AML-193 (cell line): ENCODE results near the gene RMRP.
"Not testable (repeated sequence)": the region's sequence is repeated elsewhere in the genome, so short reads cannot be mapped to it uniquely, and the experiment has no call there.

Experiments used
- DNase-seq, 2 experiments: peaks; one replicate each; lab custom pipeline; 2025; lab: John Stamatoyannopoulos, UW

Gene RMRP

GRCh38 chr9:35664531-35665470, 7.0 kb upstream of the RMRP start, which contains the start of gene ARHGEF39:
Gene ARHGEF39 (minus strand): TSS chr9:35665195. CDS start chr9:35665169, 26 bp downstream.
- peak; percentile 66 to 81 for DNase-seq

- no peak for DNase-seq
Measured at GRCh38 chr9:35662437-35662836, 4.6 kb upstream of the RMRP start.

- no peak for DNase-seq
Measured at GRCh38 chr9:35661756-35662350, 4.0 kb upstream of the RMRP start.

GRCh38 chr9:35660966-35661415, 3.2 kb upstream of the RMRP start:
- no peak for DNase-seq

- no peak for DNase-seq
Measured at GRCh38 chr9:35659340-35659739, 1.5 kb upstream of the RMRP start.

- DNase-seq, result peak in 1 of 2 experiments; percentile 51
Measured at GRCh38 chr9:35658968-35659220, 1.1 kb upstream of the RMRP start.

- DNase-seq, result peak; percentile 59 to 83
Measured at GRCh38 chr9:35658137-35658967, 533 bp upstream of the RMRP start, which contains the start of gene CCDC107. Gene CCDC107 (plus strand): TSS chr9:35658292. CDS start chr9:35658380, 88 bp downstream.

GRCh38 chr9:35656831-35657545, 831 bp downstream of the RMRP start:
- DNase-seq, result no peak

GRCh38 chr9:35656348-35656747, 1.5 kb downstream of the RMRP start:
- DNase-seq, result no peak

GRCh38 chr9:35653611-35654010, 4.2 kb downstream of the RMRP start:
- DNase-seq, result no peak

- no peak for DNase-seq
Measured at GRCh38 chr9:35652829-35653209, 5.0 kb downstream of the RMRP start.

GRCh38 chr9:35651956-35652828, 5.6 kb downstream of the RMRP start:
- no peak for DNase-seq

- DNase-seq, result no peak
Measured at GRCh38 chr9:35650341-35651158, 7.3 kb downstream of the RMRP start, which contains the start of gene SIT1. Gene SIT1 (minus strand): TSS chr9:35650931. CDS start chr9:35650853, 78 bp downstream.

- DNase-seq, result no peak
Measured at GRCh38 chr9:35649431-35650340, 8.1 kb downstream of the RMRP start.

- DNase-seq, result peak; percentile 74 to 81
Measured at GRCh38 chr9:35646533-35647265, 11.1 kb downstream of the RMRP start.

- DNase-seq, result peak in 1 of 2 experiments; percentile 18
Measured at GRCh38 chr9:35646153-35646532, 11.7 kb downstream of the RMRP start.

GRCh38 chr9:35645736-35646135, 12.1 kb downstream of the RMRP start:
- not testable (repeated sequence) for DNase-seq

GRCh38 chr9:35643046-35643445, 14.8 kb downstream of the RMRP start:
- no peak for DNase-seq
